Activated naive CD4-positive, alpha-beta T cell treated with anti-CD3 and anti-CD28 coated beads for 36 hours (primary cell): ENCODE measurements around the gene PTPN1. TPM values are rescaled to one million over a fixed set of nuclear protein-coding genes. Genes with fewer than 3 reads are reported as not detected.
"Not testable (repeated sequence)": the region's sequence is repeated elsewhere in the genome, so short reads cannot be mapped to it uniquely, and the experiment has no call there.

Experiments
- CTCF ChIA-PET: fragments of 350-600 bp; sonication (Branson Sonifier 250); formaldehyde crosslinking; loops from one replicate; lab custom pipeline; 2021; ENCODE audit warnings: antibody characterized with exemption; lab: Charles Lee
- DNase-seq: peaks from one replicate; pipeline ENCODE4 v3.0.0-alpha.2; 2020
- H3K27ac Mint-ChIP-seq: one replicate; pipeline ENCODE4 v1.8.0; 2021; ENCODE audit warnings: mild to moderate bottlenecking, mixed read lengths
- H3K27me3 Mint-ChIP-seq: one replicate; pipeline ENCODE4 v1.8.0; 2021; ENCODE audit warnings: low read depth, mixed read lengths
- H3K36me3 Mint-ChIP-seq: one replicate; pipeline ENCODE4 v1.8.0; 2021; ENCODE audit warnings: low read depth, mixed read lengths
- H3K4me1 Mint-ChIP-seq: one replicate; pipeline ENCODE4 v1.8.0; 2021; ENCODE audit warnings: low read depth, mixed read lengths
- H3K4me3 Mint-ChIP-seq: one replicate; pipeline ENCODE4 v1.8.0; 2021; ENCODE audit warnings: mild to moderate bottlenecking, moderate library complexity, mixed read lengths
- H3K9me3 Mint-ChIP-seq: one replicate; pipeline ENCODE4 v1.8.0; 2021; ENCODE audit warnings: mixed read lengths
- intact Hi-C: fragments of 100-400 bp; cut with micrococcal nuclease; formaldehyde crosslinking; loops from one replicate; pipeline ENCODE4 v1.15.1; 2023
- total RNA-seq, 2 experiments: library from RNA; stranded (reverse); gene quantifications; one replicate each; pipeline ENCODE4 v1.2.3, GENCODE V29; 2021

The PTPN1 gene
- total RNA-seq, 2 experiments from 2014 or later, result 111 to 119 TPM

GRCh38 chr20:50563133-50563944 lies 53.2 kb downstream of the PTPN1 start:
- Mint-ChIP-seq H3K36me3 (peaks cover 74% of the 10 kb centered on the region), H3K4me3 (no peak overlapping the region), H3K9me3 (no peaks in the 10 kb centered on the region), H3K27ac (peak overlapping the region; percentile 90), H3K4me1 (peaks cover 92% of the 10 kb centered on the region), H3K27me3 (no peaks in the 10 kb centered on the region)
- DNase-seq, result no peak
- intact Hi-C loops, result loop anchor here (10.0 kb wide), 1 partner anchor 449 kb away; the partner anchor contains the start of gene UBE2V1
- CTCF ChIA-PET, result interaction anchor here (0.6 to 2.3 kb wide), 8 partner anchors 11 to 546 kb away, joined by 3 to 7 read pairs (median 3); no protein-coding TSS in a partner anchor

- Mint-ChIP-seq H3K4me1 (peaks cover 94% of the 10 kb centered on the region), H3K9me3 (no peaks in the 10 kb centered on the region), H3K27ac (peak overlapping the region; percentile 69), H3K4me3 (no peak overlapping the region), H3K36me3 (peaks cover 73% of the 10 kb centered on the region), H3K27me3 (no peaks in the 10 kb centered on the region)
- no peak for DNase-seq
- intact Hi-C loops, result loop anchor here (10.0 kb wide), 1 partner anchor 451 kb away; the partner anchor contains the start of gene UBE2V1
- CTCF ChIA-PET, result interaction anchor here (0.7 to 1.8 kb wide), 4 partner anchors 23 to 87 kb away, joined by 3 to 5 read pairs (median 4); no protein-coding TSS in a partner anchor
These were observed 55.2 kb downstream of the PTPN1 start for GRCh38 chr20:50565383-50565782.

GRCh38 chr20:50565871-50566270 lies 55.7 kb downstream of the PTPN1 start:
- peaks cover 75% of the 10 kb centered on the region for H3K36me3 Mint-ChIP-seq
- H3K27ac Mint-ChIP-seq, result peak overlapping the region; percentile 69
- DNase-seq, result no peak
- H3K4me1 Mint-ChIP-seq, result peaks cover 97% of the 10 kb centered on the region
- CTCF ChIA-PET, result interaction anchor here (0.7 to 1.8 kb wide), 4 partner anchors 14 to 87 kb away, joined by 3 to 5 read pairs (median 4); no protein-coding TSS in a partner anchor
- H3K27me3 Mint-ChIP-seq, result no peaks in the 10 kb centered on the region
- H3K4me3 Mint-ChIP-seq, result no peak overlapping the region
- H3K9me3 Mint-ChIP-seq, result no peaks in the 10 kb centered on the region
- intact Hi-C loops, result loop anchor here (10.0 kb wide), 1 partner anchor 451 kb away; the partner anchor contains the start of gene UBE2V1

- Mint-ChIP-seq H3K36me3 (peaks cover 70% of the 10 kb centered on the region), H3K4me1 (peaks cover 97% of the 10 kb centered on the region), H3K27ac (peak overlapping the region; percentile 67), H3K9me3 (no peaks in the 10 kb centered on the region), H3K27me3 (no peaks in the 10 kb centered on the region), H3K4me3 (peak overlapping the region; percentile 11)
- CTCF ChIA-PET, result interaction anchor here (1.6 kb wide), 1 partner anchor 20 kb away, joined by 5 read pairs; no protein-coding TSS in a partner anchor
- DNase-seq, result peak; percentile 58
- intact Hi-C loops, result loop anchor here (10.0 kb wide), 1 partner anchor 453 kb away; the partner anchor contains the start of gene UBE2V1
These were observed 57.8 kb downstream of the PTPN1 start for GRCh38 chr20:50567860-50568548.

GRCh38 chr20:50568549-50568942 lies 58.4 kb downstream of the PTPN1 start:
- Mint-ChIP-seq H3K36me3 (peaks cover 70% of the 10 kb centered on the region), H3K4me1 (peaks cover 97% of the 10 kb centered on the region), H3K27me3 (no peaks in the 10 kb centered on the region), H3K9me3 (no peaks in the 10 kb centered on the region), H3K4me3 (no peak overlapping the region), H3K27ac (peak overlapping the region; percentile 91)
- no peak for DNase-seq
- intact Hi-C loops, result loop anchor here (10.0 kb wide), 1 partner anchor 454 kb away; the partner anchor contains the start of gene UBE2V1
- CTCF ChIA-PET, result interaction anchor here (1.6 kb wide), 1 partner anchor 20 kb away, joined by 5 read pairs; no protein-coding TSS in a partner anchor

DNA sequence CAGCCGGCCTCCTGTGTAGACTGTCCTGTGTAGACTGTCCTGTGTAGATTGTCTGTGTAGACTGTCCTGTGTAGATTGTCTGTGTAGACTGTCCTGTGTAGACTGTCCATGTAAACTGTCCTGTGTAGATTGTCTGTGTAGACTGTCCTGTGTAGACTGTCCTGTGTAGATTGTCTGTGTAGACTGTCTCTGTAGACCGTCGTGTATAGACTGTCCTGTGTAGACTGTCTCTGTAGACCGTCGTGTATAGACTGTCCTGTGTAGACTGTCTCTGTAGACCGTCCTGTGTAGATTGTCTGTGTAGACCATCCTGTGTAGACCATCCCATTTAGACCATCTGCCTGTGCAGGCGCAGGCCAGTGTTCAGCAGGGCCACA lies 59.3 kb downstream of the PTPN1 start:
- CTCF ChIA-PET, result interaction anchor here (0.6 to 1.6 kb wide), 7 partner anchors 18 to 76 kb away, joined by 3 to 10 read pairs (median 5); partner anchors contain the start of gene PTPN1
- peak overlapping the region; percentile 91 for H3K27ac Mint-ChIP-seq
- H3K4me3 Mint-ChIP-seq, result not testable (repeated sequence)

GRCh38 chr20:50569864-50570836 lies 60.0 kb downstream of the PTPN1 start:
- H3K9me3 Mint-ChIP-seq, result no peaks in the 10 kb centered on the region
- CTCF ChIA-PET, result interaction anchor here (0.6 to 1.6 kb wide), 22 partner anchors 8 to 122 kb away, joined by 3 to 10 read pairs (median 5); partner anchors contain the start of gene PTPN1
- peak overlapping the region; percentile 23 for H3K4me3 Mint-ChIP-seq
- H3K27ac Mint-ChIP-seq, result peak overlapping the region; percentile 91
- no peaks in the 10 kb centered on the region for H3K27me3 Mint-ChIP-seq
- H3K36me3 Mint-ChIP-seq, result peaks cover 71% of the 10 kb centered on the region
- intact Hi-C loops, result loop anchor here (1.0 to 10.0 kb wide), 11 partner anchors 9 to 455 kb away; partner anchors contain the start of genes CEBPB, PTPN1 and UBE2V1
- peak; percentile 83 for DNase-seq
- H3K4me1 Mint-ChIP-seq, result peaks cover 84% of the 10 kb centered on the region

More for the DNA sequence above, 59.3 kb downstream of the PTPN1 start:
- peaks cover 88% of the 10 kb centered on the region for H3K4me1 Mint-ChIP-seq
- intact Hi-C loops, result loop anchor here (10.0 kb wide), 1 partner anchor 455 kb away; the partner anchor contains the start of gene UBE2V1
- not testable (repeated sequence) for DNase-seq, H3K9me3 Mint-ChIP-seq, H3K27me3 Mint-ChIP-seq
- H3K36me3 Mint-ChIP-seq, result peaks cover 71% of the 10 kb centered on the region

GRCh38 chr20:50571466-50571865 lies 61.3 kb downstream of the PTPN1 start:
- H3K27ac Mint-ChIP-seq, result peak overlapping the region; percentile 58

DNA sequence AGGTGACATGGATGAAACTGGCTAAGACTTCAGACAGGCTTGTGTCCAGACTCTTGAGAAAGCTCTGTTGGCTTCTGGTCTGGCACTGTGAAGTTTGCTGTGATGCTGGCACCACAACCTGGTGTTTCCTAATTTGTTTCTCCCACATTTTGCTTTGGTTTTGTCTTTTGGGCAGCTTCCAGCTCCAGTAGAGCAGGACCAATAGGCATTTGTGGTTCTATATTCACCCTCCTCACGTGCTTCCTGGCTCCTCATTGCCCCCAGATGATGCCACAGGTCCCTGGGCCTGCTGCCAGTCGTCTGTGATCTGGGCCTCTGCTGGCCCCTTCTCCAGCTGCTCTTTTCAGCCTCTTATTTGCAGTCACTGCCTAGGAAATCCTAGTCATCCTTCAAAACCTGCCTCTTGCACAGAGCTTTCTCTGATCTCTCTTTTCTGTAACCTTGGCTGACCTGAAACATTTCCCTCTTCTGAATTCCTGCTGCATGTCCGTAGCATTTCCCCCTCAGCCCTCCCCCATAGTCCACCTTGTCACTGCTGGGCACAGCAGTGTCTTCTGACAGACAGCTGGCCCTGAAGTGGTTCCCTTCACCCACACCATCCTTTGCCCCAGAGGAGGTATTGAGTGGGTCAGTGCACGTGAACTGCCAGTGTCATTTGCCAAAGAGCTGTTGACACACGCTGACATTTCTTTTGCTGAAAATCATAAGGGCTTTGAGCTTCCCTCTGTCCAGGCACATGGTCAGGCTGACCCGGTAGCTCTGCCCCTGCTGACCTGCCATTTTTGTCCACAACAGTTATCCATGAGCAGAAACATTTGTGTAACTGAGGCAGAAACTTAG lies 63.0 kb downstream of the PTPN1 start:
- H3K27ac Mint-ChIP-seq, result peak overlapping the region; percentile 15
- no peak overlapping the region for H3K4me3 Mint-ChIP-seq
- peaks cover 61% of the 10 kb centered on the region for H3K36me3 Mint-ChIP-seq
- CTCF ChIA-PET, result interaction anchor here (0.9 to 6.3 kb wide), 11 partner anchors 9 to 127 kb away, joined by 3 to 87 read pairs (median 4); no protein-coding TSS in a partner anchor
- intact Hi-C loops, result no loop called here
- peaks cover 69% of the 10 kb centered on the region for H3K4me1 Mint-ChIP-seq
- H3K9me3 Mint-ChIP-seq, result no peaks in the 10 kb centered on the region
- no peaks in the 10 kb centered on the region for H3K27me3 Mint-ChIP-seq
- DNase-seq, result no peak

More at GRCh38 chr20:50571466-50571865, 61.3 kb downstream of the PTPN1 start:
- Mint-ChIP-seq H3K27me3 (no peaks in the 10 kb centered on the region), H3K4me3 (no peak overlapping the region), H3K4me1 (peaks cover 79% of the 10 kb centered on the region), H3K36me3 (peaks cover 69% of the 10 kb centered on the region), H3K9me3 (no peaks in the 10 kb centered on the region)
- CTCF ChIA-PET, result interaction anchor here (2.3 to 2.9 kb wide), 2 partner anchors 60 to 107 kb away, joined by 9 to 13 read pairs; no protein-coding TSS in a partner anchor
- intact Hi-C loops, result loop anchor here (2.0 kb wide), 1 partner anchor 381 kb away; the partner anchor contains the start of gene CEBPB
- peak; percentile 2 for DNase-seq

DNA sequence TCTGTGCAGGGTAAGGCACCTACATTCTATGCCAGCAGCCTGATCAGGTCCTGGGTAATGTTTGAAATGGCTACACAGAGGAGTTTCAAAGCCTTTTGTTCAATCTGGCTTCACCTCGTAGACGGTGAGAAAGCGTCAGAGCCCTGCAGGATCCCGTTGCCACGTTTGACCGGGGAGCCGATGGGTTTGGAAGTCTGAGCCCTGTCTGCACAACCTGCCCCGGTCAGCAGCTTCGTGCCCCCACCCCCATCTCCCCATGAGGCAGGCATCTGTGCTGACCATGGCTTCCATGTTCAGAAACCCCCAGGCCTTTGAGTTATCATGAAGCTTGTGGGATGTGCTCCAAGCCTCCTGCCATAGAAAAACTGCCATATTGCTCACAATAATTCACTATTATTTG lies 63.9 kb downstream of the PTPN1 start:
- peaks cover 57% of the 10 kb centered on the region for H3K36me3 Mint-ChIP-seq
- DNase-seq, result no peak
- peaks cover 60% of the 10 kb centered on the region for H3K4me1 Mint-ChIP-seq
- H3K27me3 Mint-ChIP-seq, result no peaks in the 10 kb centered on the region
- CTCF ChIA-PET, result interaction anchor here (1.1 to 6.3 kb wide), 10 partner anchors 10 to 175 kb away, joined by 3 to 87 read pairs (median 8); partner anchors contain the start of gene PTPN1
- H3K4me3 Mint-ChIP-seq, result no peak overlapping the region
- no peaks in the 10 kb centered on the region for H3K9me3 Mint-ChIP-seq
- H3K27ac Mint-ChIP-seq, result peak overlapping the region; percentile 46
- intact Hi-C loops, result no loop called here
